HCT116 (cell line): ENCODE measurements around the gene ZNF618. TPM values are rescaled to one million over a fixed set of nuclear protein-coding genes. Genes with fewer than 3 reads are reported as not detected.

ENCODE experiments used
- ATAC-seq: fragments of 200-7000 bp; cut with Tn5 transposase; 2 replicates; pipeline ENCODE4 v1.9.1; 2020; ENCODE audit warnings: mild to moderate bottlenecking, moderate library complexity
- BruUV-seq: library from RNA; stranded (reverse); fragments of 400-500 nt; replicated peaks from 2 replicates; lab custom pipeline; 2021; lab: Mats Ljungman, UMichigan
- CTCF ChIA-PET: fragments of 300-600 bp; sonication (Branson Sonifier 250); formaldehyde crosslinking; loops from one replicate; lab custom pipeline; 2021; ENCODE audit warnings: antibody characterized with exemption; lab: Charles Lee
- POLR2A ChIA-PET: fragments of 300-600, 350-600 bp; sonication (Branson Sonifier 250); formaldehyde crosslinking; loops from one replicate; lab custom pipeline; 2021; ENCODE audit warnings: antibody characterized with exemption; lab: Charles Lee
- RAD21 ChIA-PET, 2 experiments: fragments of 300-600 bp; sonication (Branson Sonifier 250); formaldehyde crosslinking; loops; one replicate each; lab custom pipeline; 2023; ENCODE audit warnings: low total read pairs in 2 of 2; ENCODE audit not compliant: uncharacterized antibody in 2 of 2, unreplicated experiment in 2 of 2, low non-redundant PET in 1 of 2; lab: Charles Lee
- DNase-seq: peaks from one replicate; pipeline ENCODE4 v3.0.0-alpha.2; 2010; ENCODE audit warnings: low read depth, low spot score
- H2AFZ ChIP-seq: fragments of 200-600 bp; shearing (Covaris generic), sonication (generic); 2 replicates; pipeline ENCODE4 v1.6.1; 2017; ENCODE audit warnings: low read depth, mixed run types, mixed read lengths, antibody characterized with exemption, low read length; ENCODE audit not compliant: poor library complexity, severe bottlenecking
- H3K27ac ChIP-seq: 2 replicates; pipeline ENCODE4 v1.5.1; 2012; ENCODE audit warnings: low read depth, low read length
- H3K27me3 ChIP-seq: fragments of 200-600 bp; sonication (generic); 2 replicates; pipeline ENCODE4 v1.6.1; 2016; ENCODE audit warnings: mixed run types, low read length, mixed read lengths; ENCODE audit not compliant: insufficient read depth
- H3K36me3 ChIP-seq, 2 experiments: fragments of 200-500 bp in 1 of 2; fragments of 200-600 bp in 1 of 2; sonication (Bioruptor generic) in 1 of 2; sonication (generic) in 1 of 2; 2 replicates each; pipeline versions ENCODE4 v1.5.1 to v1.6.1; 2014 to 2016; ENCODE audit warnings: low read length in 2 of 2, inconsistent platforms in 1 of 2, mixed read lengths in 1 of 2, mixed run types in 1 of 2; ENCODE audit not compliant: insufficient read depth in 2 of 2, control insufficient read depth in 1 of 2
- H3K4me1 ChIP-seq, 2 experiments: fragments of 200-600 bp in 1 of 2; sonication (generic) in 1 of 2; 2 replicates each; pipeline versions ENCODE4 v1.5.1 to v1.6.1; 2012 to 2017; ENCODE audit warnings: low read length in 2 of 2, inconsistent platforms in 1 of 2, mild to moderate bottlenecking in 1 of 2, mixed read lengths in 1 of 2, mixed run types in 1 of 2, moderate library complexity in 1 of 2; ENCODE audit not compliant: insufficient read depth in 2 of 2, control insufficient read depth in 1 of 2
- H3K4me2 ChIP-seq: fragments of 200-600 bp; sonication (generic); 2 replicates; pipeline ENCODE4 v1.6.1; 2017; ENCODE audit warnings: mixed run types, low read length, mixed read lengths
- H3K4me3 ChIP-seq, 2 experiments: fragments of 200-600 bp in 1 of 2; sonication (generic) in 1 of 2; replicated peaks in 1 of 2; 2 replicates each; pipeline ENCODE4 v1.5.1; 2011 to 2016; ENCODE audit warnings: low read length in 2 of 2, control low read depth in 1 of 2, low read depth in 1 of 2, mild to moderate bottlenecking in 1 of 2, mixed read lengths in 1 of 2, mixed run types in 1 of 2
- H3K79me2 ChIP-seq: fragments of 200-600 bp; sonication (generic); 2 replicates; pipeline ENCODE4 v1.6.1; 2017; ENCODE audit warnings: mild to moderate bottlenecking, mixed run types, low read length, moderate library complexity, mixed read lengths; ENCODE audit not compliant: insufficient read depth
- H3K9ac ChIP-seq: fragments of 200-600 bp; sonication (generic); 2 replicates; pipeline ENCODE4 v1.6.1; 2016; ENCODE audit warnings: low read length, mixed read lengths
- H3K9me2 ChIP-seq: fragments of 200-600 bp; sonication (generic), shearing (Covaris generic); 2 replicates; pipeline ENCODE4 v1.6.1; 2017; ENCODE audit warnings: mixed run types, mild to moderate bottlenecking, moderate library complexity; ENCODE audit not compliant: insufficient read depth
- H3K9me3 ChIP-seq, 2 experiments: fragments of 200-500 bp in 1 of 2; fragments of 200-600 bp in 1 of 2; sonication (Bioruptor generic) in 1 of 2; sonication (generic) in 1 of 2; 2 replicates each; pipeline ENCODE4 v1.6.1; 2014 to 2017; ENCODE audit warnings: low read length in 2 of 2, mixed read lengths in 2 of 2, inconsistent platforms in 1 of 2, low read depth in 1 of 2, mild to moderate bottlenecking in 1 of 2, mixed run types in 1 of 2, moderate library complexity in 1 of 2; ENCODE audit not compliant: control insufficient read depth in 1 of 2, insufficient read depth in 1 of 2
- H4K20me1 ChIP-seq: fragments of 200-600 bp; sonication (generic), shearing (Covaris generic); 2 replicates; pipeline ENCODE4 v1.6.1; 2017; ENCODE audit warnings: mixed run types, mild to moderate bottlenecking, moderate library complexity; ENCODE audit not compliant: insufficient read depth
- ATF3 ChIP-seq: IDR thresholded peaks from 2 replicates; pipeline ENCODE4 v1.6.1; 2012
- CBX3 ChIP-seq: IDR thresholded peaks from 2 replicates; pipeline ENCODE4 v1.6.1; 2012; ENCODE audit warnings: low read depth
- CEBPB ChIP-seq: IDR thresholded peaks from 2 replicates; pipeline ENCODE4 v1.6.1; 2012; ENCODE audit warnings: low read depth
- ELF1 ChIP-seq: IDR thresholded peaks from 2 replicates; pipeline ENCODE4 v1.6.1; 2012; ENCODE audit warnings: low read depth, borderline replicate concordance
- EZH2phosphoT487 ChIP-seq: fragments of 200-600 bp; IDR thresholded peaks from 2 replicates; pipeline ENCODE4 v1.6.1; 2018; ENCODE audit warnings: antibody characterized with exemption, borderline replicate concordance
- FOSL1 ChIP-seq: IDR thresholded peaks from 2 replicates; pipeline ENCODE4 v1.6.1; 2012; ENCODE audit warnings: low read depth
- MAX ChIP-seq: IDR thresholded peaks from 2 replicates; pipeline ENCODE4 v1.6.1; 2012
- POLR2A ChIP-seq: IDR thresholded peaks from 2 replicates; pipeline ENCODE4 v1.7.0; 2011; ENCODE audit warnings: borderline replicate concordance; ENCODE audit not compliant: insufficient read depth, insufficient read length; ENCODE audit errors: extremely low read depth
- POLR2AphosphoS5 ChIP-seq: IDR thresholded peaks from 2 replicates; pipeline ENCODE4 v1.6.1; 2011; ENCODE audit warnings: mild to moderate bottlenecking, low read depth, low read length, moderate library complexity
- RAD21 ChIP-seq: IDR thresholded peaks from 2 replicates; pipeline ENCODE4 v1.6.1; 2012; ENCODE audit warnings: low read depth, mild to moderate bottlenecking
- REST ChIP-seq: IDR thresholded peaks from 2 replicates; pipeline ENCODE4 v1.6.1; 2012; ENCODE audit warnings: low read depth
- SP1 ChIP-seq: IDR thresholded peaks from 2 replicates; pipeline ENCODE4 v1.6.1; 2012; ENCODE audit warnings: low read depth
- SRF ChIP-seq: IDR thresholded peaks from 2 replicates; pipeline ENCODE4 v1.6.1; 2012; ENCODE audit warnings: low read depth
- TCF7L2 ChIP-seq: IDR thresholded peaks from 2 replicates; pipeline ENCODE4 v1.7.0; 2011; ENCODE audit warnings: borderline replicate concordance, inconsistent platforms; ENCODE audit not compliant: insufficient read depth, insufficient read length; ENCODE audit errors: extremely low read depth
- ZBTB33 ChIP-seq: IDR thresholded peaks from 2 replicates; pipeline ENCODE4 v1.6.1; 2011; ENCODE audit warnings: mild to moderate bottlenecking, low read length, moderate library complexity; ENCODE audit not compliant: insufficient replicate concordance; ENCODE audit errors: extremely low read depth
- ZFX ChIP-seq: fragments of 450-650 bp; IDR thresholded peaks from 2 replicates; pipeline ENCODE4 v1.6.1; 2017
- intact Hi-C: fragments of 100-400 bp; cut with micrococcal nuclease; formaldehyde crosslinking; loops from 2 replicates; pipeline ENCODE4 v1.10.0; 2022
- total RNA-seq: library from RNA; stranded (reverse); gene quantifications from one replicate; pipeline ENCODE4 v1.2.1, GENCODE V29; 2021; ENCODE audit not compliant: unreplicated experiment

Gene ZNF618
- total RNA-seq, 1 experiment from 2014 or later: 13.5 TPM

- no peaks in the 10 kb centered on the region for H4K20me1 ChIP-seq
- RAD21 ChIA-PET: no interaction called here
- no peaks in the 10 kb centered on the region for H3K27me3 ChIP-seq
- H3K4me1 ChIP-seq: peaks cover 13 to 18% of the 10 kb centered on the region in 2 experiments
- H3K9me3 ChIP-seq: no peaks in the 10 kb centered on the region
- H3K4me2 ChIP-seq: no peak overlapping the region
- no peak for ATAC-seq
- no peak overlapping the region for H3K4me3 ChIP-seq
- peaks cover 11% of the 10 kb centered on the region for H3K79me2 ChIP-seq
- DNase-seq: no peak
- CTCF ChIA-PET: no interaction called here
- no peak overlapping the region for H3K27ac ChIP-seq
- no TSS peak for BruUV-seq
- H3K9ac ChIP-seq: no peak overlapping the region
- H2AFZ ChIP-seq: no peak overlapping the region
- intact Hi-C loops: loop anchor here (5.0 kb wide), 1 partner anchor 143 kb away; no protein-coding TSS in a partner anchor
- TF ChIP-seq CEBPB (no peak), REST (no peak), ZBTB33 (no peak), MAX (no peak), POLR2AphosphoS5 (no peak), ATF3 (no peak), RAD21 (no peak), ZFX (no peak), CBX3 (no peak), SP1 (no peak), TCF7L2 (no peak), FOSL1 (no peak), EZH2phosphoT487 (no peak), SRF (no peak), ELF1 (no peak), POLR2A (no peak)
- TF ChIP-seq, all 23 proteins: peak for 0
- POLR2A ChIA-PET: no interaction called here
- H3K9me2 ChIP-seq: no peaks in the 10 kb centered on the region
- H3K36me3 ChIP-seq: no peaks in the 10 kb centered on the region
Observed at GRCh38 chr9:113879911-113880310, 3.8 kb downstream of the ZNF618 start.
